GM18526 (cell line): ENCODE data around the gene NOD2.

Experiments
- POLR2A ChIP-seq: IDR thresholded peaks from 3 replicates; pipeline ENCODE4 v1.6.1; 2011; ENCODE audit not compliant: insufficient read length; ENCODE audit errors: extremely low read depth

The NOD2 gene

GRCh38 chr16:50696575-50697420, 3.4 kb downstream of the NOD2 start:
- TF ChIP-seq POLR2A: peak; percentile 52

DNA sequence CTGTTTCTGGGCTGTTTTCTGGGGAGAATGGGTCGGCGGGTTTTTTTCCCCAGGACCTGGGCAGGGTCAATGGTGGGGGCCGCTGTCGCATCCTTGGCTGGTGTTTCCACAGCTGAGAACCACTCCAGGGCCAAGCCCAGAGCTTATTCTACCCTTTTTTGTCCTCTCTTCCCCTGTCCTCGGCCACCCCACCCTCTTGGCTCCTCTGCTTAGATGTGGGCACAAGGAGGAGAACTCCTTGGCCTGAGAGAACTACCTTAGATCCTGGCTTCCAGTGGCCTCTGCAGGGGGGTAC, 4.0 kb downstream of the NOD2 start:
- TF ChIP-seq POLR2A: no peak

DNA sequence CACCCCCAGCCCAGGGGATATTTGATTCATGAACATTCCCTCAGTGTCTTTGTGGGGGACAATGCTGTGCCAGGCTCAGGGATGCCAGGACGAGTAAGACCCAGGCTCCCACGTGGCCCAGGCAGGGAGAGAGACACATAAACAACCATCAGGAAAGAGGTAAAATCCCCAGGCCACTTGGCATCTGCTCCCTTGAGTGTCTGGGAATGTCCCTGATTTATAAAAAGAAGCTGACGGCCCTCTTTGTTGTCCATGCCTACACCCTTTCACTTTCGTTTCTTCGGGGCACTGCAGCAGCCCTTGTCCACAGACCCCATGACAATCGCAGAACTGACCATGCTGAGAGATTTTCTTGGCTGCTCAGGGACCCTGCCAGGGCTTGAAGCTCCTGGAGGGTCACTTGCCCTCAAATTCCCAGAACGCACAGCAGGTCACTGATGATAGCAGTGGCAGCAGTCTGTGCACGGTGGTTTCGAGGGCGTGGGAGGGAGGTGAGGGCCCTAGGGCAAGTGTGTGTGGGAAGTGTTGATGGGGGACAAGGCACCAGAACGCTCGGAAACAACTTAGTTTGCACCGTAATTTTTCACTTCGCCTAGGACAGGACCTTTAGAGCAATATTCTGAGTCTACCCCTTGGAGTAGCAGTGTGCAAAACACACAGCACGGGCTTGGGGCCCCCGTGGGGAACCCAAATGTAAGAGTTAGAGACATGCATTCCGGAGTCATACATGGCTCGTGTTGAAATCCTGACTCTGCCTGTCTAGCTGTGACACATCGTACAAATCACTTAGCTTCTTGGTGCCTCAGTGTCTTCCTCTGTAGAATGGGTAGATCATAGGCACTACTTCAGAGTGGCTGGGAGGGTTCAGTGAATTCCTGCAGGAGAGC, 4.7 kb downstream of the NOD2 start:
- peak; percentile 18 for TF ChIP-seq POLR2A

DNA sequence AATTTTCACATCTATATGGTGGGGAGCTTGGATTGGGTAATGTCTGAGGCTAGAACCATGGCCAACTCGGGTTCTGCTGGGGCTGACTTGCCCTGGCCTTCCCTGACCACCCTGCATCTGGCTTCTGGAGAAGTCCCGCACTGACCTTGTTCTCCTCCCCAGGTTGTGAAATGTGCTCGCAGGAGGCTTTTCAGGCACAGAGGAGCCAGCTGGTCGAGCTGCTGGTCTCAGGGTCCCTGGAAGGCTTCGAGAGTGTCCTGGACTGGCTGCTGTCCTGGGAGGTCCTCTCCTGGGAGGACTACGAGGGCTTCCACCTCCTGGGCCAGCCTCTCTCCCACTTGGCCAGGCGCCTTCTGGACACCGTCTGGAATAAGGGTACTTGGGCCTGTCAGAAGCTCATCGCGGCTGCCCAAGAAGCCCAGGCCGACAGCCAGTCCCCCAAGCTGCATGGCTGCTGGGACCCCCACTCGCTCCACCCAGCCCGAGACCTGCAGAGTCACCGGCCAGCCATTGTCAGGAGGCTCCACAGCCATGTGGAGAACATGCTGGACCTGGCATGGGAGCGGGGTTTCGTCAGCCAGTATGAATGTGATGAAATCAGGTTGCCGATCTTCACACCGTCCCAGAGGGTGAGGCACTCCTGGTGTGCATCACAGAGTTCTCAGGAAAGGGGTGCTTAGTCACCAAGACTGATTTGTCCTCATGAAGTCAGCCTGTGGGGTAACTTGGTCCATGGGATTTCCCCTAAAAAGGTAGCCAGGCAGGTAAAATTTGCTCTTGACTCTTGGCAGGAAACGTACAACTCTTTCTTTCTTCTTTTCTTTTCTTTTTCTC, 6.1 kb downstream of the NOD2 start:
- no peak for TF ChIP-seq POLR2A

- TF ChIP-seq POLR2A: no peak
Measured at GRCh38 chr16:50702725-50703124, 9.3 kb downstream of the NOD2 start.

DNA sequence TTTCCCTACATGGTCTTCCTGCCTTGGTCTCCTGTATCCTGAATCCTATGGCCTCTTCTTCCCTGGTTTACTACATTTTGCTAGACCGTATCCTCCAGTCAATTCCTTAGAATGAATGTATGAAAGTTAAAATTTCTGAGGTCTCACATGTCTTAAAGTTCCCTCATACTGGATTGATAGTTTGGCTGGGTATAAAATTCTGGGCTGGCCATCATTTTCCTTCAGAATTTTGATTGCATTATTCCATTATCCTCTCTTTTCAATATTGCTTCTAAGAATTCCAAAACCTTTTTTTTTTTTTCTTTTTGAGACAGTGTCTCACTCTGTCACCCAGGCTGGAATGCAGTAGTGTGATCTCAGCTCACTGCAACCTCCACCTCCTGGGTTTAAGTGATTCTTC, 10.8 kb downstream of the NOD2 start:
- no peak for TF ChIP-seq POLR2A

DNA sequence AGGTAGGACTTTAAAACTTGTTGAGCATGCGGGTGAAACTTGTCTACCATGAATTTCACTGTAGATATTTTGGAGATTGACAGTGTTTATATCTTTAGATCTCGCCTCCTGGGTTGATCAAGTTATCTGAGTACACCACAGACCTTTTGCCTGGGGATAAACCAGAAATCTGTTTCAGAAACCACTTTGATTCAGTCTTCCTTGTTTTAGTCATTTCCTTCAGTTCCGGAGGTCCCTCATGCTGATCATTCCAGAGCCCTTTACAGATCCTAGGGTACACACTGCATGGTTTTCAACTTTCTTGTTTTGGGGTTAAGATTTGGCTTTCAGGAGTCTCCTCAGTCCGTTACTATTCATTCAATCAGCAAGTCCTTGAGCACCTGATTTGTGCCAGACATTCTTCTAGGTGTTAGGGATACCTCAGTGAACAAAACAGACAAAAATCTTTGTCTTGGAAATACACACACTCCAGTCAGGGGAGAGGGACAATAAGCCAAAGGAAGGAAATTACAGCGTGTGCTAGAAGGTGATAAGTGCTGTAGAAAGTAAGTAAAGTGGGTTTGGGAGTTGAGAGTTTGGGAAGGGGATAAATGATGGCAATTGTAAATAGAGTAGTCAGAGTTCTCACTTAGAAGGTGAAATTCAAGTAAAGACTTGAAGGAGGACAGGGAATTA, 12.2 kb downstream of the NOD2 start:
- no peak for TF ChIP-seq POLR2A

DNA sequence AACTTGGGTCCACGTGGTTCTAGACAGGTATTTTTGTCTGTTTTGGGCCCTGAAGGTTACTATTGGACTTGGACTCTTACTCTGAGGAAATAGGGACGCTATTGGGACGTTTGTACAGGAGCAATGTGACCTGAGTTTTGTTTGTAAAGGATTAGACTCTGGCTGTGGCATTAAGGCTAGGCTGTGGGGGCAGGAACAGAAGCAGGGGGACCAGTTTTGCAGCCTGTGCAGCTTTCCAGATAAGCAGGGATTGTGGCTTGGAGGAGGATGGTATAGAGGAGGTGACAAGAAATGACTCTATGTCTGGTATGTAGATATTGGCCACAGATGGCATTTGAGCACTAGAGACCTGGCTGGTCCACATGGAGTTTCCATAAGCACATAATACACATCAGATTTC, 12.8 kb downstream of the NOD2 start:
- TF ChIP-seq POLR2A: no peak

DNA sequence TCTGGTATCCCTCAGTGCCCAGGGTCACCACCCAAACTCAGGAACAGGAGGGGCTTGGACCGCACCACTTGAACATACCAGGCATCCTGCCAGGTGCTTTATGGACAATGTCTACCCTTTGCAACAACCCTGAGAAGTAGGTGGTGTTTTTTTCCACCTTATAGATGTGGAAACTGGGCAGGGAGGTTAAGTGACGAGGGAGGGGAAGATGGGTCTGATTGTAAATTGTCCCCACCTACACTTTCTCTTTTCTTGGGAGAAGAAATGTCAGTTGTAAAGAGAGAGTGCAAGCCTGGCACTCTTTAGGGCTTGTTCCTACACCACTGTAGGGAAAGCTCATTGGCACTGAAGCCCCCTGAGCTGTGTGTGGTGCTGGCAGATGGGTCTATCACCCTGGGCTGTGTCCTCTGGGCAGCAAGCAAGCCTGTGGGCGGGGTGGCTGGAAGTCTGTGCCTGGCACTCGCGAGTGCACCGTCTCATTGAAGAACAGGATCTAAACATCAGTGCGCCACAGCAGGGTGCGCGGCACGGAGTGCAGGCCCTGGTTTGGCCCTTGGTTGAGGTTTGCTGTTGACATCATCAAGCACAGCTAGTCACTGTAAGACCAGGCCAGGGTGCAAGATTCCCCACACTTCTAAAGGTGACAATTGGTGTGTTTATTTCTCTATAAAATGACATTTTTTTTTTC, 15.1 kb downstream of the NOD2 start:
- no peak for TF ChIP-seq POLR2A

GRCh38 chr16:50709061-50709684, 15.8 kb downstream of the NOD2 start:
- TF ChIP-seq POLR2A: no peak

DNA sequence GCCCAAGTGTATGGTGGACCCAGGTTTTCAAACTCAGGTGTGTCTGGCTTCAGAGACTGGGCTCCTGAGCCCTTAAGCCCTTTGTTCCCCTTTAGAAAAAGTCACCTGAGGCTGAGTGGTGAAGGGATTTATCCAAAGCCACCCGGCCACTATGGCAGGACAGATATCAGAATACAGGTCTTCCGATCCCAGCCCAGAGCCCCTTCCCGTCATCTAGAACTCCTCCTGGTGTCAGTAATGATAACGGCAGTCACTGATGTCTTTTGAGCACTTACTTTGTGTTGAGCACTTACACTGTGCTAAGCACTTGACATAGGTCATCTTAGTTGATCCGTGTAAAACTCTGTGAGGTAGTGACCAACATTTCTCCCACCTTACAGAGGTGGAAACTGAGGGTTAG, 16.6 kb downstream of the NOD2 start:
- TF ChIP-seq POLR2A: no peak

DNA sequence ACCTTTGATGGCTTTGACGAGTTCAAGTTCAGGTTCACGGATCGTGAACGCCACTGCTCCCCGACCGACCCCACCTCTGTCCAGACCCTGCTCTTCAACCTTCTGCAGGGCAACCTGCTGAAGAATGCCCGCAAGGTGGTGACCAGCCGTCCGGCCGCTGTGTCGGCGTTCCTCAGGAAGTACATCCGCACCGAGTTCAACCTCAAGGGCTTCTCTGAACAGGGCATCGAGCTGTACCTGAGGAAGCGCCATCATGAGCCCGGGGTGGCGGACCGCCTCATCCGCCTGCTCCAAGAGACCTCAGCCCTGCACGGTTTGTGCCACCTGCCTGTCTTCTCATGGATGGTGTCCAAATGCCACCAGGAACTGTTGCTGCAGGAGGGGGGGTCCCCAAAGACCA, 17.6 kb downstream of the NOD2 start:
- no peak for TF ChIP-seq POLR2A

GRCh38 chr16:50711862-50712559, 18.6 kb downstream of the NOD2 start:
- TF ChIP-seq POLR2A: no peak
